ENCODE results near the gene CIBAR2. TPM values are rescaled to one million over a fixed set of nuclear protein-coding genes. Genes with fewer than 3 reads are reported as not detected.

CIBAR2 gene
- total RNA-seq, 1 experiment from 2014 or later: not detected

DNA sequence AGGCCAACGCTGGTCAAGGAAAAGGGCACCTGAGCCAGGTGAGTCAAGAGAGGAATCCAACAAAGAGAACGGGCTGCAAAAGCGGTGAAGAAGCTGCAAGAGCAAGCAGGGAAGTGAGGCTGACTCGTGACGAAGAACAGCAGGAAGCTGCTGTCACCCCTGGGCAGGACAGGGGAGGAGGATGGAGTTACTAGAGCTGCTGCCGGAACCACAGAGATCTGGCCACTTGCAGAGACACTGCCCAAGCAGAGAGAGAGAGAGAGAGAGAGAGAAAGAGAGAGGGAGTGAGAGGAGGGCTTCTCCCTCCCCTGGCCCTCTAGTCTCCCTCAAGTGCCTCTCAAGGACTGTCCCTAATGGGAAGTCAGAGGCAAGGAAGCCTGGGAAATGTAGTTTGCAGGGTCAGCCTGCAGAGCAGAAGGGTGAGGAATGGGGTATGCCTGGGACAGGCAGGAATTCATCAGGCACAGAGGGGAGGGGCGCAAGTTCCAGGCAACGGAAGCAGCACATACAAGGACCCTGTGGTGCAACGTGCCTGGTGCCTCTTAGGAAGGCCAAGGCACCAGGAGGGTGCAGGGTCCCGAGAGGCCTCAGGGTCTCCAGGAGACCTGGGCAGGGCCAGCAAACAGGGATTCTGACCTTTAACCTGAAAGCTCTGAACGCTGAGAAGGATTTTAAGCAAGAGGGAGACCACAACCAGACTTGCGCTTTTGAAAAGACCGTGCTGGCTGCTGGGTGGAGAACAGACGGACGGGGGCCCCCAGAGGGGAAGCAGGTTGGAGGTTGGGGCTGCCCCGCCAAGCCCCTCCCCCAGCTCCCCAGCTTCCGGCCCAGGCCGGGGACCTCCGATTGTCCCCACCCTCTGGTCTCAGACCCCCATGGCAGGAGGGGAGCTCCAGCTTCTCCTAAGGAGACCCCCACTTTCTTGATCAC lies 45.8 kb upstream of the CIBAR2 start:
- Histone ChIP-seq H2BK120ac (ENCODE audit: low read depth, low read length, poor library complexity, severe bottlenecking) (no peak overlapping the region), H3K4ac (ENCODE audit: low read depth, low read length) (no peak overlapping the region), H4K5ac (ENCODE audit: insufficient read length, low read depth, low read length) (no peak overlapping the region), H3K4me2 (ENCODE audit: insufficient read depth, insufficient read length, low read length) (no peak overlapping the region), H3K9ac (ENCODE audit: extremely low read depth, insufficient read length, low read length) (no peak overlapping the region), H3T11ph (ENCODE audit: low read length) (no peak overlapping the region), H4K8ac (replicated peaks; ENCODE audit: insufficient read length, low read depth, low read length) (no peak overlapping the region), H3K23ac (ENCODE audit: insufficient read length, low read depth, low read length) (no peak overlapping the region), H4K20me1 (ENCODE audit: control insufficient read depth, insufficient read depth, insufficient read length) (no peaks in the 10 kb centered on the region), H3K27me3 (ENCODE audit: insufficient read depth, low read length) (no peaks in the 10 kb centered on the region; the same call in 1 of the 2 replicates), H3K9me3 (ENCODE audit: control insufficient read depth, low read depth, low read length) (no peaks in the 10 kb centered on the region), H3K4me1 (ENCODE audit: insufficient read depth, low read length) (no peaks in the 10 kb centered on the region; the same call in 1 of the 2 replicates), H3K56ac (ENCODE audit: insufficient read length, low read depth, low read length) (no peak overlapping the region), H3K14ac (ENCODE audit: insufficient read depth, low read length) (no peak overlapping the region), H2BK12ac (ENCODE audit: insufficient read length, low read depth, low read length) (no peak overlapping the region), H3K79me2 (ENCODE audit: insufficient read depth, low read length) (no peaks in the 10 kb centered on the region), H2BK20ac (ENCODE audit: low read depth, low read length, poor library complexity, severe bottlenecking) (no peak overlapping the region), H3K18ac (ENCODE audit: insufficient read length, low read depth, low read length) (no peak overlapping the region), H3K23me2 (ENCODE audit: insufficient read length, low read depth, low read length, poor library complexity, severe bottlenecking) (no peaks in the 10 kb centered on the region), H2BK15ac (ENCODE audit: low read depth, low read length) (no peak overlapping the region), H3K79me1 (ENCODE audit: insufficient read depth, low read depth, low read length, poor library complexity, severe bottlenecking) (no peaks in the 10 kb centered on the region), H3K27ac (ENCODE audit: insufficient read length, low read depth, low read length) (no peak overlapping the region), H2BK5ac (ENCODE audit: insufficient read length, low read length) (no peak overlapping the region), H2AFZ (ENCODE audit: low read length) (no peak overlapping the region), H4K91ac (ENCODE audit: insufficient read length, low read depth, low read length) (no peak overlapping the region), H2AK5ac (ENCODE audit: insufficient read length, low read length) (no peak overlapping the region)
- no CpG with 5 or more reads among the region's 19 CpGs for WGBS (ENCODE audit: extremely low coverage, insufficient read length, low lambda C conversion rate)
- Mint-ChIP-seq H3K4me1 (peaks cover 15 to 22% of the 10 kb centered on the region in 2 experiments), H3K36me3 (ENCODE audit: insufficient read depth in 1 of 3, low read depth in 3 of 3) (no peaks in the 10 kb centered on the region), H3K27me3 (ENCODE audit: low read depth) (no peaks in the 10 kb centered on the region; the same call in 1 of the 2 replicates), H3K27ac (peak overlapping the region; percentile 60 to 87 (median 74); a peak in 6 of 7 replicates), H3K9me3 (no peaks in the 10 kb centered on the region; a peak in 1 of 5 replicates), H3K4me3 (peak overlapping the region; percentile 14 to 62; a peak in 3 of 5 replicates)
- TF ChIP-seq, protein P1, sequence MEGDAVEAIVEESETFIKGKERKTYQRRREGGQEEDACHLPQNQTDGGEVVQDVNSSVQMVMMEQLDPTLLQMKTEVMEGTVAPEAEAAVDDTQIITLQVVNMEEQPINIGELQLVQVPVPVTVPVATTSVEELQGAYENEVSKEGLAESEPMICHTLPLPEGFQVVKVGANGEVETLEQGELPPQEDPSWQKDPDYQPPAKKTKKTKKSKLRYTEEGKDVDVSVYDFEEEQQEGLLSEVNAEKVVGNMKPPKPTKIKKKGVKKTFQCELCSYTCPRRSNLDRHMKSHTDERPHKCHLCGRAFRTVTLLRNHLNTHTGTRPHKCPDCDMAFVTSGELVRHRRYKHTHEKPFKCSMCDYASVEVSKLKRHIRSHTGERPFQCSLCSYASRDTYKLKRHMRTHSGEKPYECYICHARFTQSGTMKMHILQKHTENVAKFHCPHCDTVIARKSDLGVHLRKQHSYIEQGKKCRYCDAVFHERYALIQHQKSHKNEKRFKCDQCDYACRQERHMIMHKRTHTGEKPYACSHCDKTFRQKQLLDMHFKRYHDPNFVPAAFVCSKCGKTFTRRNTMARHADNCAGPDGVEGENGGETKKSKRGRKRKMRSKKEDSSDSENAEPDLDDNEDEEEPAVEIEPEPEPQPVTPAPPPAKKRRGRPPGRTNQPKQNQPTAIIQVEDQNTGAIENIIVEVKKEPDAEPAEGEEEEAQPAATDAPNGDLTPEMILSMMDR (conservative IDR thresholded peaks at IDR 0.05): no peak
- DNase-seq: peak; percentile 92

All from H9 (cell line).